Measurements from ENCODE around the gene IL17RC.

DNA sequence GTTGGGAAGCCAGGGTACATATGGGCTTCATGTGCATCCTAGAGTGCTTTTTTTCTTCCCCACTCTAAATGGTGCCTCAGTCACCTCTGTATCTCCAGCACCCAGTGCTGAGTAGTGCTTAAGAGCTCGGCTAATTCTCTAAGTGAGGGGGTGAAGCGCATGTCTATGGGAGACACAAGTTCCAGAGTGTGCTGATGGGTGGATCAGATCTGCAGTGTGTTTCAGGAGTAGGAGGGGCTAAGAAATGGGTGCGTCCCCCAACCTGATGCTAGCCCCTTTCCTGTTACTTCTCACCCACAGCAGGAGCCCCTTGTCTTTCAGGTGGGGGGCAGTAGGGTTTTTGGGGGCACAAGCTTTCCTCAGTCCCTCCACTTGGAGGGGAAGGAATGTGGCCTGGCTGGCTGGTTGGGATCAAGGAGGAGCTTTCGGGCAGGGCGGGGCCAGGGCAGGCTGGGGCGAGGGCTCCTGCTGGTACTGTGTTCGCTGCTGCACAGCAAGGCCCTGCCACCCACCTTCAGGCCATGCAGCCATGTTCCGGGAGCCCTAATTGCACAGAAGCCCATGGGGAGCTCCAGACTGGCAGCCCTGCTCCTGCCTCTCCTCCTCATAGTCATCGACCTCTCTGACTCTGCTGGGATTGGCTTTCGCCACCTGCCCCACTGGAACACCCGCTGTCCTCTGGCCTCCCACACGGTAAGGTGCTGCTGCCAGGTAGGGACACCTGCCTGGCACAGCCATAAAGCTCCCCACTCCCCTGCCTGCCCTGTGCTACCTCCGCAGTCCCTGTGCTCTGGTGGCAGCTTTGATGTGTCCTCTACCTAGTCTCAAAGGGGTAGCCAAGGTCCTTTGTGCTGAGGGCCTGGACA is 14.3 kb upstream of the IL17RC start, which contains the start of gene IL17RE:
- TF ChIP-seq SUZ12 (IDR thresholded peaks at IDR 0.05; ENCODE audit: extremely low read depth, insufficient read depth, insufficient read length), result no peak
- no peak for TF ChIP-seq YY1 (IDR thresholded peaks at IDR 0.05; ENCODE audit: insufficient read depth, insufficient read length)
- no peak for TF ChIP-seq ZNF274 (IDR thresholded peaks at IDR 0.05; ENCODE audit: low read depth, low read length)
